IPS DF 19.7 (cell line): ENCODE measurements around the gene CDX1.

Experiments
- DNase-seq: peaks from one replicate; pipeline ENCODE4 v3.0.0-alpha.2; 2013; ENCODE audit warnings: low read depth, low spot score

Gene CDX1

DNA sequence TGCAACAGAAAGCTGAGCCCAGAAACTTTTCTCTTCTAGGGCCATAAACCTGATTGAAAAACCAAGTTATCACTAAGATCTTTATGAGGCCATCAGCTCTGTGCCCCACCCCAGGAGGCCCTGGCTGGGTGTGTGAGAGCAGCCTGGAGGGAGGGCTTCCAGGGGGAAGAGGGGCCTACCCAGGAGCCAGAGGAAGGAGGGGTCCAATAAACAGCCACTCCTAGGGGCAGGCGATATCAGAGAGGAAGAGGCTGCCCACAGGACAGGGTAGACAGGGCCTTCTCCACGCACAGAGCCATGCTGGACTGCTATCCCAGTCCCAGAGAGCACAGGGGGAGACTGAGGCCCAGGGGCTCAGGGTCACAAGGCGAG is 4.5 kb upstream of the CDX1 start:
- DNase-seq: no peak

DNA sequence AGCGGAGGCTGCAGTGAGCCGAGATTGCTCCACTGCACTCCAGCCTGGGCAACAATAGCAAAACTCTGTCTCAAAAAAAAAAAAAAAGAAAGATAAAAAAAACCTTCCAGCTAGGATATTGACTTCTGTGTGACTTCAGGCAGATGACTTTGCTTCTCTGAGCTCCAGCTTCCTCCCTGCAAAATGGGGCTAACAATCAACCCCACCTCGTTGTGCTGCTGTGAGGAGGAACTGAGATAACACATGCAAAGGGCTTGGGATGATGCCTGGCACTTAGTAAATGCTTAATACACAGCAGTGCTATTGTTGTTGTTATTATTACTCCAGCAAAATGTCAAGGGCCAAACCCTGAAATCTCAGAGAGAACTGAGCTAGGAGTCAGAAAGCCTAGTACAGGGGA is 3.5 kb upstream of the CDX1 start:
- no peak for DNase-seq

DNA sequence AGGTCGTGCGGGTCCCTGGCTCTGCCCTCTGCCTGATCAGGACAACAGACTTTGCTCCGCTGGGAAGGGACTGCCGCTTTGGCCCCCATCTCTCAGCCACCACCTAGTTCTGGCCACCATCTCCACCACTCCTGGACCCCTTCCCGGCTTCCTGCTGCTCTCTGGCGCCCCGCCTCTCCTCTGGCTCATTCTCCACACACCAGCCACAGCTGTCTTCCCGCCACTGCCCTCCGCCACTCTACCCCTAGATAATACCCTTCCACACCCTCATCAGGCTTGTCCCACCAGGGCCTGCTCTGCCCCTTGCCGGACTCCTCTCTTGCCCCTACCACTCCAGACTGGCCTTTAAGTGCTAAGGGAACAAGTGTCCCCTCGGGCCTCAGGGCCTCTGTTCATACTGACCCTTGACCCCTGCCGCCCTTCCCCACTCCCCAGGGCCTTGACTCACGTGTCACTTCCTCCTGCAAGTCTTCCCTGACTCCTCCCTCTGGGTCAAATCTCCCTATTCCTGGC is 3.0 kb upstream of the CDX1 start:
- no peak for DNase-seq

DNA sequence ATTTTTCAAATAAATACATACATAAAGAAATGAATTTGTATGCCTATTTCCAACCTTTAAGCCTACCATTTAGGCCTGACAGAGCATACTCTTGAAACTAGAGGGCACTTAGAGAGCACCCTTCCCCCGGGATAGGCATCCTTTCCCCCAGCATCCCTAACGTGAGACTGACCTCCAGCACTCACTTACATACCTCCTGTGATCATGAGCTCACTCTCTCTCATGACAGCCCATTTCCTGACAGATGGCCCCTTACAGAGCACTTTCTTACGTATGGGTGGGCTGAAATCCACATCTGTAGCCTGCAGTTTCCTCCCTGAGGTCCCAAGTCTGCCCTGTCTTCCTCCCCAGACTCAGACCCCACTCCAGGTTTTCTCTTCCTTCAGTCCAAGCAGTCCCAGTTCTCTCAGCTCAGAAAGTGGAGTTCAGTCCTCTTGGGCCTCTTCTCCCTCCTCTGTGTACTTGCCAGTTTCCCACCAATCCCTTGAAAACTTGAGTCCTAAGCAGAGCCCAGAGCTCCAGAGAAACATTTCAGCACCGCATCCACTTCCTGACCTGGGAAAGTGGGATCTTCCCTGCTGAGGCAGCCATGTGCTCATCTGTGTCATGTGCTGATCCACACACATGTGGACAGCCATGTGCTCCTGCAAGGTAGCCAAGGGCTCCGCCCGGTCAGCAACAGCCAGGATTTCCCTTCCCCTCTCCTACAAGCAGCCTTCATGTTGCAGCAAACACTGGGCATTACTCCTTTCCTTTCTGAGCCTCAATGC is 2.2 kb upstream of the CDX1 start:
- no peak for DNase-seq

DNA sequence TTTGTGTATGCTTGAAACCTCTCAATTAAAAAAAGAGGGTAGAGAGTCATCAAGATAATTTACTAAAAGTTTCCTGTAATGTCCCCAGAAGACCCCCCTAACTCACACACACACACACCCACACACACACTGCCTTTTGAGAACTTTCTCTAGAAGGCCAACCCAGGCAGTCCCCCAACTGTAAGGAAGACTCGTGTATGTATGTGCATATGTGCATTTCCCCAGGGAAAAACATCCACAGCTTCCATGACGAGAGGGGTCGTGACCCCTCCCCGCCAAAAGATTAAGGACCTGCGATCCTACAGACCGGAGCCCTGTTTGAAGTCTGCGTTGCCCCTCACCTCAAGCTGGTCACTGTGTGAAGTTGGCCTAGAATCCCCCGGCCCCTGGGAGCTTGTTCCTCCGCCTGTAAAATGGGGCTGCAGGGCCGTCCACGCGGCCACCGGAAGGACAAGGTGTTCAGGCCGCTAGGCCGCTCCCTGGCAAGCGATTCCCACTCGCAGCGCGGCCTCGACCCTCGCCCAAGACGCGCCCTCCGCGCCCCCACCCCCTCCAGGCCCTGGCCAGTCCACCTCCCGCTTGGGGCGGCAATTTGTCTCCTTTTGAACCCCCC is 435 bp upstream of the CDX1 start:
- no peak for DNase-seq

DNA sequence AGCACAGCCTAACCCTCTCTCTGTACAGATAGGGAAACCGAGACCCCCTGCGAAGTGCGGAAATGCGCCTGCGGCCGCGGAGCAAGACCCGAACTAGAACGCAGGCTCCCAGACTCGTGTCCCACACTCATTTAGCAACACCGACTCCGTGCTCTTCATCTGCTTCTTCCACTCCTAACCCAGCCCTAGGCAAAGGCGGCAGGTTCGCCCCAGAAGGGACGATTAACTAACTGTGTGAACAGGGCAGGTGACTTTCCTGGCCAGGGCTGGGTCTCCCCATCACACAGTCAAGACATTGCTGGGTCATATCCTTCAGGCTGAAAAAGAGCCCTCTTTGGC is 903 bp downstream of the CDX1 start:
- no peak for DNase-seq

DNA sequence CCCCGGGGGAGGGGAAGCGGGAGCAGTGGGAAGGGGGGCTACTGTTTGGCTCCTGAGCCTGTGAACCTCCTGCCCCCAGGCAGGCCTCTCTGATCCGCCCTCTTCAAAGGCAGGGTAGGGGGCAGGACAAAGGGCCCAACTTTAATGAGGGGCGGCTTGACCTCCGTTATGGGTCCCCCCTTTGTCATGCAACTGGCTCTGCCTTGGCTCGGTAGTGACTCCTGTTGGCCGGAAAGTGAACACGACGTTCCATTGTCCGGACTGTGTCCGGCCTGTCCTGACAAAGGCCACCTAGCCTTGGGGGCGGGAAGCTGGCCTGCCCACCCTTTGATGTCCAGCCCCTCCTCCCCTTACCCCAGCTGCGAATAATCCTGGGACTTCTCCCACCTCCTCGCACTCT is 1.3 kb downstream of the CDX1 start:
- no peak for DNase-seq

DNA sequence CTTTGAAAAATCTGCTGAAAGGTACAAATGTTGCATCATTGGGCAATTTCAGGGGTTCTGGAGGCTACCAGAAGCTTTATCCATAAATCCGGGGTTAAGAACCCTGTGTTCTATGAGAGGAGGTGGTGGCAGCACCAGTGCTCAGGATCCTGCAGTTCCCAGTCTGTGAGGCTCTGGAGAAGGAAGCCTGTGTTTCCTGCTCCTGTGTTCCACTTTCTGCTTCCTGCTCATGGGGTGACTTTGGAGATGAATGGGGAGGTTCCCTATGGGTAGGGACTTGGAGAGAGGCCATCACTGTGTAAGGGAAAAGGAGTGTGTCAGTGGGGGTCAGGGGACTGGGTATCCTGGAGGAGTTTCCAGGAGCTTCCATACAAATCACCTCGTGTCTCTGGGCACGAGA is 2.3 kb downstream of the CDX1 start:
- no peak for DNase-seq

DNA sequence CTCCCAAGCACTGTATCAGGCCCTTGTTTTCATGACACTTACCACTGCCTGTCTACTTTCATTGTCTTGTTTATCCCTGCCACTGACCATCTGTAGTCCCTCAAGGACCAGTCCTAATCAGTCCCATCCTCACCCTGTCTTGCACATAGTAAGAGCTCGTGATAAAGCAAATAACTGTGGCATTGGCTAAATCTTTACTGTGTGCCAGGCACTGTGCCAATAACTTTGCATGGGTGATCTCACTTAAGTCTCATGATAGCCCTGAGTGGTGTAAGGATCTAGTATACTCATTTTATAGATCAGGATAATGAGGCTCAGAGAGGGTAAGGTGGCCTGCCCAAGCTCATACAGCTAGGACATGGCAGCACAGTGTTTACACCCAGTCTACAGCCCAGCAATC is 5.6 kb downstream of the CDX1 start:
- no peak for DNase-seq

DNA sequence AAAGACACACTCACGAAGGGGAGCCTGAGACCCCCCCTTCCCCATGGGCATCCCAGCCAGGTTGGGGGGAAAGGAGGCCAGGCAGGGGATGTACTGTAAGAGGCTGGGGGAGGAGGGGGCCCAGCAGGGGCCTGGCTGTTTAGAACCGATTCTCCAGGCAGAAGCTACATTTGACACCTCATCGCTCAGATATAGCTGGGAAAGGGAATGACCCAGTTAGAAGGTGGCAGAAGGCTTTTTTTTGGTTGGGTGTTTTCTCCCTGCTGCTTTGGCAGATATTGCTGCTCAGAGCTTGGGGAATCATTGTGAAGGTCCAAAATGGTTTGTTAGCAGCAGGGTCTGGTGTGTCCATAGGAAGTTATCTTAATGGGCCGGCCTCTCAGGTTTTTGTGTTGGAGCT is 6.0 kb downstream of the CDX1 start:
- no peak for DNase-seq

DNA sequence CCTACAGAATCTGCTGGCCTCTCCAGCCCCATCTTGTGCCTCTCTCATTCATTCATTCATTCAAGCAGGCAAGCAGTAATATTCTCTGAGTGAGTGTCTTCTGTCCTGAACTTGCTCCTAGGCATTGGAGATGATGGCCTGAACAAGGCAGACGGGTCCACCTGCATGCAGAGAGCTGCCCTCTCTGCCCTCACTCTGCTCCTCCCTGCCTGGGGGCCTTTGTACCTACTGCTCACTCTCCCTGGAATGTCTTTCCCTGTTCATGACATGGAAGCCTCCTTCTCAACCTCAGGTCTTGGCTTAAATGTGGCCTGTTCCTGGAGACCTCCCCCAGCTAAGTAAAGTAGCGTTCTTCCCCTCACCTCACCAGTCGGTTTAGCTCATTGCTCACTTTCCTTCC is 6.6 kb downstream of the CDX1 start:
- no peak for DNase-seq

DNA sequence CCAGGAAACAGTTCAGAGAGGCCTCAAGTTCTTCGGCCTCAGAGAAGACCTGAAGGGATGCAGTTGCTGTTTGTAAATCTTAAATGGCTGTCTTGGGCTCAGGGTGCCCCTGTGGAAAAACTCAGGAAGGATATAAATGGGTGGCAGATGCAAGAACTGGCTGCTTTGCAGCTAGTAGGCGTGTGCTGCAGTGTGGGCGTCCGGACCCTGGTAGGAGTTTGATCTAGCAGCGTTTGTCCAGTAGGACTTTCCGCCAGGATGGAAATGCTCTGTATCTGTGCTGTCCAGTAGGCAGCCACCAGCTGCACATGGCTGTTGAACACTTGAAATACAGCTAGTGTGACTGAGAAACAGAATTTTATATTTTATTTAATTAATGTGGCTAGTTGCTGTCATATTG is 7.7 kb downstream of the CDX1 start:
- no peak for DNase-seq

DNA sequence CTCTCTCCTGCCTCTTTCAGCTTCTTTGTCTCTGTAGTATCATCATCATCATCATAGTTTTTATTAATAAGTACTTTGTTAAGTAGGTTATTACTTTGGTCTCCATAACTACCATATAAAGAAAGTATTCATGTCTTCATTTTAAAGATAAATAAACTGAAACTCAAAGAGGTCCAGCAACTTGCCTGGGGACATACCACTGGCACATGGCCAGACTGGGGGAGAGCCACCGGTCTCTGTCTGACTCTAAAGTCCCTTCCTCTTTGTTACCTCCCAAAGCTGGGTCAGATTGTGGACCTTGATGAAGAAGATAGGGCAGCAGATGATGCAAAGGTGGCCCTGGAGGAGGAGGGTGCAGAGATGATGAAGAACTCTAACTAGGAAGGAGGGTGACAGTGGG is 8.5 kb downstream of the CDX1 start:
- no peak for DNase-seq

DNA sequence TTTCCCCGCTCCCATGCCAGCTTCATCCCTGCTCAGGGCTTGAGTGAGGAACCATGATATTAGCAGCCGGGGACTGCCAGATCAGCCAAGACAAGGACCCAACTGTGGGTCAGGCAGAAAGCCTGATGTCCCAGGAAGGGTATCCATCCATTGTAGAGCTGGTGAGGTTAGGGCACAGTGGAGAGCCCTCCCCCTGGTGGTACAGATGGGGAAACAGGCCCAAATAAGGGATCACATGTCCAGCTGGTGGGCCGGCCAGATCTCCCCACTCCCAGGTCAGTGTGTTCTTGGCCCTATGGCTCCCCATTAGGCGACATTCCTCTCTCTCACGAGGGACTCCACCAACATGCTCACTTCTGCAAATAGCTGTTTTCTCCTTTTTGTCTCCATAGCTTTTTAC is 9.0 kb downstream of the CDX1 start:
- peak; percentile 63 for DNase-seq

DNA sequence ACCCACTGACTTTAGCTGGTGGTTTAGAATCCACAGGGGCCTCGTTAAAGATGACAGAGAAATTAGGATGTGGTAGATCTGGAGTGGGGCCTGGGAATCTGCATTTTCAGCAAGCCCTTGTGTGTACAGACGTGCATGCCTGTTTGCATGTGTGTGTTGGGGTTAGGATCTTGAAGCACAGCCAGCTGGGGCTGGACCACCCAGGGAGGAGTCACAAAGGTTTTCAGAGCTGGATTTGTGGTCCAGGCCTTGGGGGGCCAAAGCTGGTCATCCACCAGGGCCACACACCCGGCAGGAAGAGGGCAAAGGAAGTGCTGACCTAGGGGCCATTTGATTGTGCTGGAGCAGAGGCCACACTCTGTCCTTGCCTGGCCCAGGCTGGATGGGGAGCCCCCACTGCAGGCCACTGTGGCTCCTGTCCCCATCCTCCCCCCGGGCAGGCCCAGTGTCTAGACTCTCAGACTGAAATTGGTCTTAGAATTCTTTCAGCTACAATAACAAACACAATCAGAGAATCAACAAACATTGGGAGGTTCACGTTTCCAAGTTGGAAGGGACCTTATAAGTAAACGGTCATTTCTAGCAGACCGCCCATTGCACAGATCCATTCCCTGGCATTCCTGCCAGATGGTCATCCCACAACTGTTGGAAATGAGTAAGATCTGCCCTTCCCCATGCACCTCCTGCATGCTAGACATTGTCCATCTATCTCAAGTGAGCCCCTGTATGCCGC is 10.3 kb downstream of the CDX1 start:
- no peak for DNase-seq

DNA sequence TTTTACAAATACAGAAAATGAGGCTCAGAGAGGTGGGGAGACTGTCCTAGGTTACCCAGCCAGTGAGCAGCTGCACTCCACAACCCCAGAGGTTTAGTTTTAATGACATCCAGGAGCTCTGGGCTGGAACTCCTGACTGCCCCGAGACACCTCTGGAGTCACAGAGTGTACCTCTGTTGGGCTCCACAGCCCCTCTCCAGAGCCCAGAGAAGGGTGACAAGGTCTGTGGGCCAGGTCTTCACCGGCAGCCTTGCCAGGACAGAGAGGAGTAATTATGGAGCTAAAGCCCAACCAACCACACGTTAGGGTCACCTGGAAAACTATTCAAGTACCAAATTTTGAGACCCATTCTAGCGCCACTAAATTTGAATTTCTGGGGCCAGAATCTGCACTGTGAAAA is 11.1 kb downstream of the CDX1 start:
- no peak for DNase-seq

DNA sequence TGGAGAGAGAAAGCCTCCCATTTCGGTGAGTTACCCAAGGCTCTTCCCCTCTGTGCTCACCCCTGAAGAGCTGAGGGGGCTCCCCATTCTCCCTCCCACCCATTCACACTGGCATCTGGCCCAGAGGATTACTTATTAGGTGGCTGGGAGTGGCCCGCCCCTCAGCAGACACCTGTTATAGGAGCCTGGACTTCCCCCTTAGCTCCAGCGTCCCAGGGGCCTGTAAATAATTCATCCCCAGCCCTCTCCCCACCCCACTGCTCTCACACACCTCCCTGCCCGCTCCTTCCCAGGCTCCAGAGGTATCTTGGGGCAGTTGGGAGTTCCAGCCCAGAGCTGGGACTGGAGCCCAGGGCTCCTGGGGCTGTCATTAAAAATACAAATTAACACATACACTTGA is 11.7 kb downstream of the CDX1 start:
- no peak for DNase-seq

DNA sequence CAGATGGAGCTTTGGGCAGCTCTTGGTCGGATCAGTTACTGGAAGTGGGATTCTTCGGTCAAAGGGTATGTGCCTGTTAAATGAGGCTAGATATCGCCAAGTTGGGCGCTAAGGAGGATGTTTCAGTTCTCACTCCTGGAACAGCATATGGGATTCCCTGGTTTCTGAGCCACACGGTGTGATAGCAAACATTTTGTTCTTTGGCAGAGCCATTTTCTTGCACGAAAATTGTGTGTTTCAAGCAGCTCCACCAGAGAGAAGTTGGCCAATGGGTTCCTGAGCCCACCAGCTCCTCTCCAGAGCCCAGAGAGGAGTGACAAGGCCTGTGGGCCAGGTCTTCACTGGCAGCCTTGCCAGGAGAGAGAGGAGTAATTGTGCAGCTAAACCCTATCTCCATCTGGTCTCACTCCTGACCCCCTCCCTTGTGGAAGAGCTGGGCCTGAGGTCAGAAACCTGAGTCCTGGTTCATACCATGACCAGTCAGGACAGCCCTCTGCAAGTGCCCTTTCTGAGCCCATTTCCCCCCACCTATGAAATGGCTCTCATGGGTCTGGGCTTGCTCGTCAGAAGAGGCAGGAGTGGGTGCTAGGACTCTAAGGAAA is 12.5 kb downstream of the CDX1 start:
- DNase-seq: no peak

DNA sequence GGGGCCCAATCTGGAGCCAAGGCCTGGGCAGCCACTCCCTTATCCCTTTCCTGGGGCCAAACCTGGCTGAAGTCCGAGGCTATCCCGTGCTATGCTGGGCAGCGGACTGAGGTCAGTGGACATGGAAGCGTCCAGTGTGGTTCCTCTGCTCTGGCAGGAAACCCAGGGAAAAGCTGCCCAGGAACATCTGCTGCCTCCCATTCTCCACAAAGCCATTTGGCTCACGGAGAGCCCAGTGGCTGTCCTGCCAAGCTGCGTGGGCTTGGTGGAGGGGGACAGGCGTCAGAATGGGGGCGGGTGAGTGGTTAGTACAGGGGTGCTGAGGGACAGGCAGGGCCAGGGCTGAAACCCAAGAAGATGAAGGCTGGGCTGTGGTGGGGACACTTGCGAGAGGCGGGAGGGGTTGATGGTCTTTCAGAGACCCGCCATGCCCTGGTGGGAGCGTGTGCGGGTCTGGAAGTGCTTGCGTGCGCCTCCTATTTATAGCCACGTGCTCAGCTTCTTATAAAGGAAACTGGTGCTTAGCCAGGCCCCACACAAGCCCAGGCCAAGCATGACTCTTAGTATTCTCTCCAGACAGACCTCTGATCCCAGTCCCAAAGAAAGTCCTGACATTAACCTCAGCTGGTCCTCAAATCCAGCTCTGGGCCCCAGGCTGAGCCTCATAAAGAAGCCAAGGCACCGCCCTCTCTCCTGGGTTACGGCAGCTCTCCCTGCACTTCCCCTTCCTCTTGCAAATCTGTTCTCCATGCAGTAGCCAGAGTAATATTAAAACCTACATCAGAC is 13.9 kb downstream of the CDX1 start:
- DNase-seq: no peak

DNA sequence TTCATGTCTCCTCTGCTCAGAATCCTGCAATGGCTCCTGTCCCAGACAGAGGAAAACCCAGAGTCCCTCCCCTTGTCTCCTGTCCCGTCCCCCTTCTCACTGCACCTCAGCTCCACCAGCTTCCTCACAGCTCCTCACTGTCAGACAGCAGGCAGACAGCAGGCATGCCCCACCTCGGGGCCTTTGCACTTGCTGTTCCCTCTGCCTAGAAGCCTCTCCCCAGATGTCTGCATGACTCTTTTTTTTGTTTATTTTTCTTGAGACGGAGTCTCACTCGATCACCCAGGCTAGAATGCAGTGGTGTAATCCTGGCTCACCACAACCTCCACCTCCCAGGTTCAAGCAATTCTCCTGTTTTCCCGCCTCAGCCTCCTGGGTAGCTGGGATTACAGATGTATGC is 14.4 kb downstream of the CDX1 start:
- no peak for DNase-seq

DNA sequence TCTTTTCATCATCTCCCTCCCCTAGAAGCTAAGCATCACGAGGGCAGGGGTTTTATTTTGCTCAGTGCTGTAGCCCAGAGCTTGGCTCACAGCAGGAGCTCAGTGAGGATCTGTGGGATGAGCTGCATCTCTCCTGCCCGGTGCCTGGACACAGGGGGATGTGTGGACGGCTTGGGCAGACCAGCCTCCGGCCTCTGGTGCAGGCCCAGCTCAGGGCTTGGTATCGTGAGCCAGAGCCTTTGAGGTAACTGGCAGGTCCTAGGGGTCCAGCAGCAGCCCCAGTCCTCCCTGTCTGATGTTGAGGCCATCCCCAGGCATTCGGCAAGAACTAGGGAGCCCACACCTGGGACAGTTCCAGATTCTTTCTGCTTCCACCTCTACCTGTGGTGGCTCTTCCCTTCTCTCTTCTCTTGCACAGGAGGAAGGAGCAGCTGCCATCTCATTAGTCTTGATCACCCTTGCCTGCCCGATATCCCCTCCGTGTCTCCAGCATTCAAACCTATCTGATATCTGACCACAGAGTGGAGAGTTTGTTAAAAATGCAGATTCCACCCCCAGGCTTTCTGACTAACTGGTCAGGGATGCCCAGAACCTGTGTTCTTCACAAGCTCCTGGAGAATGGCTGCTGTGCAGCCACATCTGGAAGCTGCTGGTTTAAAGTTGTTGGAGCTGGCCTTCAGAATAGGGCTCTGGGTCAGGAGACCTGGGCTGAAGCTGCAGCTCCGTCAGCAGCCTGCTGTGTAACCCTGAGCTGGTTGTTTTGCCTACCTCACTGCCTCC is 15.4 kb downstream of the CDX1 start:
- no peak for DNase-seq
